Measurements from ENCODE around the gene GSS.
"Not testable (repeated sequence)": the region's sequence is repeated elsewhere in the genome, so short reads cannot be mapped to it uniquely, and the experiment has no call there.

Gene GSS

GRCh38 chr20:34904202-34904621 lies 51.4 kb downstream of the GSS start:
- TF ChIP-seq ZNF274 (IDR thresholded peaks at IDR 0.05; ENCODE audit: low read depth, low read length), result no peak
- H3K4me3 ChIP-seq (ENCODE audit: low read length), result no peak overlapping the region

DNA sequence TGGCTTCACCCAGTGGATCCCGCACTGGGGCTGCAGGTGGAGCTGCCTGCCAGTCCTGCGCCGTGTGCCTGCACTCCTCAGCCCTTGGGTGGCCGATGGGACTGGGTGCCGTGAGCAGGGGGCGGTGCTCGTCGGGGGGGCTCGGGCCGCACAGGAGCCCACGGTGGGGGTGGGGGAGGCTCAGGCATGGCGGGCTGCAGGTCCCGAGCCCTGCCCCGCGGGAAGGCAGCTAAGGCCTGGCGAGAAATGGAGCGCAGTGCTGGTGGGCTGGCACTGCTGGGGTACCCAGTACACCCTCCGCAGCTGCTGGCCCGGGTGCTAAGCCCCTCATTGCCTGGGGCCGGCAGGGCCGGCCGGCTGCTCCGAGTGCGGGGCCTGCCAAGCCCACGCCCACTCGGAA lies 56.9 kb downstream of the GSS start:
- H3K4me3 ChIP-seq (ENCODE audit: low read length), result not testable (repeated sequence)

- H3K4me3 ChIP-seq (ENCODE audit: low read length), result not testable (repeated sequence)
Measured at GRCh38 chr20:34898129-34898528, 57.5 kb downstream of the GSS start.

- H3K4me3 ChIP-seq (ENCODE audit: low read length), result no peak overlapping the region
- TF ChIP-seq ZNF274 (IDR thresholded peaks at IDR 0.05; ENCODE audit: low read depth, low read length), result no peak
Measured at GRCh38 chr20:34896086-34896621, 59.5 kb downstream of the GSS start.

GRCh38 chr20:34895465-34895864 lies 60.1 kb downstream of the GSS start:
- no peak for TF ChIP-seq ZNF274 (IDR thresholded peaks at IDR 0.05; ENCODE audit: low read depth, low read length)
- H3K4me3 ChIP-seq (ENCODE audit: low read length), result no peak overlapping the region

GRCh38 chr20:34894723-34895122 lies 60.9 kb downstream of the GSS start:
- H3K4me3 ChIP-seq (ENCODE audit: low read length), result no peak overlapping the region

DNA sequence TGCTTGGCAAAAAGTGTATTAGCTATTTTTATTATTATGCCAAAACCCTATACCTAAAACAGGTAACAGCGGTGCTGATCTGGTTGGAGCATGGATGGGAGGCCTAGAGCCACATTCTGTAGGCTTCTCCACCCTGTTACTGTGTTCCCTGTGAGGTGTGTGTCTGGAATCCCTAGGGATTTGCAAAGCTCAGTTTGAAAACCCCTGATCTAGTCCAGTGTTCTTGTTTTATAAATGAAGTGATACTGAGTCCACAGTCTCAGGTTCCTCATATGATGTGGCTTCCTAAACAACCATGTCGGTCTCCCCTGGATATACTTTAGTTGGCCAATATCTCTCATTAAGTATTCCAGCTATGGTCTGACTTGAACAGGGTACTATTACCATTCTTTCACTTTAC lies 62.9 kb downstream of the GSS start:
- TF ChIP-seq ZNF274 (IDR thresholded peaks at IDR 0.05; ENCODE audit: low read depth, low read length), result no peak
- H3K4me3 ChIP-seq (ENCODE audit: low read length), result no peak overlapping the region

More at GRCh38 chr20:34894723-34895122, 60.9 kb downstream of the GSS start:
- no peak for TF ChIP-seq ZNF274 (IDR thresholded peaks at IDR 0.05; ENCODE audit: low read depth, low read length)

GRCh38 chr20:34891166-34892062 lies 64.2 kb downstream of the GSS start:
- TF ChIP-seq ZNF274 (IDR thresholded peaks at IDR 0.05; ENCODE audit: low read depth, low read length), result no peak
- no peak overlapping the region for H3K4me3 ChIP-seq (ENCODE audit: low read length)

DNA sequence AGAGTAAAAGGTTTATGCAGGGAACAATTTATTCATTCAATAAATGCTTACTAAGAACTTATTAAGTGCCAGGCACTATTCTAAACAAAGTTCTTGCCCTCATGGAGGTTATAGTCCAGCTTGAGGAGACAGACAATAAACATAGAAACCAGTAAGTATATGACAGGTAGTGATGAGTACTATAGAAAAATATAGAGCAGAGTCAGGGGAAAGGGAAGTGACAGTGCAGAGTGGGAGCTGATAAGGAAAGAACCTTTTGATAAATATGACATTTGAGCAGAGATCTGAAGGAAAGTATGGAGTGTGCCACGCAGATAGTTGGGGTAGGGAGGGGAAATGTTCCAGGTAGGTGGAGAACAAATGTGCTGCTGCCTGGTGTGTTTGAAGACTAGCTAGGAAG lies 67.1 kb downstream of the GSS start:
- no peak overlapping the region for H3K4me3 ChIP-seq (ENCODE audit: low read length)
- no peak for TF ChIP-seq ZNF274 (IDR thresholded peaks at IDR 0.05; ENCODE audit: low read depth, low read length)

- H3K4me3 ChIP-seq (ENCODE audit: low read length), result no peak overlapping the region
- no peak for TF ChIP-seq ZNF274 (IDR thresholded peaks at IDR 0.05; ENCODE audit: low read depth, low read length)
Measured at GRCh38 chr20:34887023-34887422, 68.6 kb downstream of the GSS start.

DNA sequence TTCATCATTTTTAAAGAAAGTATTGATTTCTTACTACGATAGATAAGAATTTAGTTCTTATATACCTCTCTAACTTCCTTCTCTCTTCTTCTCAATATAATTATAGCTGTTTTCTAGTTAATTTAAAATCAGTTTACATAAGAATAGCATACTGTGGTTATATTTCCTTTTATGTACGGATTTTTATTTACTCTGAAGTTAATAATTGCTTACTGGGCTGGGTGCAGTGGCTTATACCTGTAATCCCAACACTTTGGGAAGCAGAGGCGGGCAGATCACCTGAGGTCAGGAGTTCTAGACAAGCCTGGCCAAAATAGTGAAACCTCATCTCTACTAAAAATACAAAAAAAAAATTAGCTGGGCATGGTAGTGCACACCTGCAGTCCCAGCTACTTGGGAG lies 69.5 kb downstream of the GSS start:
- no peak for TF ChIP-seq ZNF274 (IDR thresholded peaks at IDR 0.05; ENCODE audit: low read depth, low read length)
- H3K4me3 ChIP-seq (ENCODE audit: low read length), result no peak overlapping the region

DNA sequence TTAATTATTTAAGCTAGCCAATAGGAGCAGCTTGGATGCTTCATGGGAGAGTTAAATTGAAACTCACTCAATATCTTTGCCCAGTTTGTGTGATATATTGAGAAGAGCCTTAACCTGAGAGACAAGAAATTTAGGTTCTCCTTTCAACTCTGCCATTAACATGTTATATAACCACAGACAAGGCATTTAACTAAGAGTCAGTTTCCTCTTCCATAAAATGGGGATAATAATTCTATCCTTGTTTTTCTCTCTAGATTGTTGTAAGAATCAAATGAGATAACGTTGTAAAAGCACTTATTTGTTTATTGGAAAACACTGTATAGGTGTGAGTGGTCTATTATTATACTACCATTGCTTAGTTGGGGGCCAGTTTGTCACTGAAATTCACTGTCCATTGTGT lies 71.3 kb downstream of the GSS start:
- TF ChIP-seq ZNF274 (IDR thresholded peaks at IDR 0.05; ENCODE audit: low read depth, low read length), result no peak
- H3K4me3 ChIP-seq (ENCODE audit: low read length), result no peak overlapping the region

DNA sequence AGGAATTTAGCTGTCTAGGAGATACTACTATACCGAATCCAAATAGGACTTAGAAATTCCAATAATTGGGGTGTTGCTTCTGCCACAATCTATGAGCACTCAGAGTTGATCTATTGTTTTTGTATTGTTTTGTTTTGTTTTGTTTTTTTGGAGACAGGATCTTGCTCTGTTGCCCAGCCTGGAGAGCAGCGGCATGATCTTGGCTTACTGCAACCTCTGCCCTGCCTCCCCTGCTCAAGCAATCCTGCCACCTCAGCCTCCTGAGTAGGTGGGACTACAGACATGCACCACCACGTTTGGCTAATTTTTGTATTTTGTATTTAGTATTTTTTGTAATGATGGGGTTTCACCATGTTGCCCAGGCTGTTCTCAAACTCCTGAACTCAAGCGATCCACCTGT lies 71.8 kb downstream of the GSS start:
- H3K4me3 ChIP-seq (ENCODE audit: low read length), result no peak overlapping the region
- no peak for TF ChIP-seq ZNF274 (IDR thresholded peaks at IDR 0.05; ENCODE audit: low read depth, low read length)

DNA sequence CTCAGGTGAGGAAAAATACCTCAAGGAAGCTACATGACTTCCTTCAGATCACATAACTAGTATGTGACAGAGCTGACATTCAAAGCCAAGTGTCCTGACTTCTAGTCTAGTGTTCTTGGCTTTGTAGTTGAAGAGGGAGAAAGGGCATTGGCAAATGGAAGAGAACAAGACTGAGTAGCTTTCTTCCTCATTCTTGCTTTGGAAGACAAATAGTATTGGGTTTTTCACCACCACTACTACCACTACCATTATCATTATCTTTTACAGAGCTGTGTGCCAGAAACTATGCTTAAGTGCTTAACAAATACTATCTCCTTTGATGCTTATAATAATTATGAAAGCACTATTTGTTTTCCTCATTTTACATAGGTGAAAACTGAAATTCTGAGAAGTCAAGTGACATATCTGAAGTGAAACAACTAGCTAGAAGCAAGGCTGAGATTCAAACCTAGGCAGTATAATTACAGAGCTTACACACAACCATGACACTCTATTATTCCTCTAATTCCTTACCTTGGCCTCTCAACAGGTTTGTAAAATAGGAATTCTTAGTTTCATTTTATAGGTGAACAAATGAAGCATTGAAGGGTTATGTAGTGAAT lies 72.4 kb downstream of the GSS start:
- no peak overlapping the region for H3K4me3 ChIP-seq (ENCODE audit: low read length)
- no peak for TF ChIP-seq ZNF274 (IDR thresholded peaks at IDR 0.05; ENCODE audit: low read depth, low read length)

- no peak overlapping the region for H3K4me3 ChIP-seq (ENCODE audit: low read length)
- no peak for TF ChIP-seq ZNF274 (IDR thresholded peaks at IDR 0.05; ENCODE audit: low read depth, low read length)
Measured at GRCh38 chr20:34881689-34882088, 73.9 kb downstream of the GSS start.

DNA sequence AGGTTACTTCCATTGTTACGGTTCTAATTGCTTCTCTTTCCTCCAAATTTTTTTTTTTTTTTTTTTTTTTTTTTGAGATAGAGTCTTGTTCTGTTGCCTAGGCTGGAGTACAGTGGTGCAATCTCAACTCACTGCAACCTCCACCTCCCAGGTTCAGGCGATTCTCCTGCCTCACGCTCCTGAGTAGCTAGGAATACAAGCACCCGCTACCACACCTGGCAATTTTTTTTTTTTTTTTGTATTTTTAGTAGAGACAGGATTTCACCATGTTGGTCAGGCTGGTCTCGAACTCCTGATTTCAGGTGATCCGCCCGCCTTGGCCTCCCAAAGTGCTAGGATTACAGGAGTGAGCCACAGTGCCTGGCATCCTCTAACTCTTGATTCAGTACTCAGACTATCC lies 74.6 kb downstream of the GSS start:
- not testable (repeated sequence) for H3K4me3 ChIP-seq (ENCODE audit: low read length)
